CD4-positive, alpha-beta memory T cell (primary cell): ENCODE results near the gene BRD9. TPM values are rescaled to one million over a fixed set of nuclear protein-coding genes. Genes with fewer than 3 reads are reported as not detected.
"Not testable (repeated sequence)": the region's sequence is repeated elsewhere in the genome, so short reads cannot be mapped to it uniquely, and the experiment has no call there.

ENCODE experiments used
- CTCF ChIA-PET: fragments of 350-600 bp; sonication (Branson Sonifier 250); formaldehyde crosslinking; loops from one replicate; lab custom pipeline; 2021; ENCODE audit warnings: inconsistent platforms; ENCODE audit not compliant: partially characterized antibody; lab: Charles Lee
- POLR2A ChIA-PET: fragments of 350-600 bp; sonication (Branson Sonifier 250); formaldehyde crosslinking; loops from one replicate; lab custom pipeline; 2021; ENCODE audit not compliant: partially characterized antibody; lab: Charles Lee
- DNase-seq, 5 donors: peaks; one replicate each; pipeline versions ENCODE4 v3.0.0 to v3.0.0-alpha.2; 2020 to 2022; ENCODE audit warnings: mixed read lengths in 1 of 5
- H3K27ac ChIP-seq: one replicate; pipeline ENCODE4 v1.7.0; 2013; ENCODE audit warnings: low read depth, low read length
- H3K27me3 ChIP-seq: 2 replicates; pipeline ENCODE4 v1.7.0; 2013; ENCODE audit warnings: mild to moderate bottlenecking, low read length, moderate library complexity; ENCODE audit not compliant: insufficient read depth
- H3K36me3 ChIP-seq: 2 replicates; pipeline ENCODE4 v1.7.0; 2013; ENCODE audit warnings: mild to moderate bottlenecking, low read length, moderate library complexity; ENCODE audit not compliant: insufficient read depth
- H3K4me1 ChIP-seq: 2 replicates; pipeline ENCODE4 v1.7.0; 2013; ENCODE audit warnings: mild to moderate bottlenecking, low read length, moderate library complexity; ENCODE audit not compliant: insufficient read depth
- H3K4me3 ChIP-seq, 2 donors: one replicate each; pipeline ENCODE4 v1.7.0; 2013; ENCODE audit warnings: low read length in 2 of 2, mild to moderate bottlenecking in 1 of 2
- H3K9me3 ChIP-seq, 2 donors: one replicate each; pipeline ENCODE4 v1.7.0; 2013; ENCODE audit warnings: low read length in 2 of 2, control low read depth in 1 of 2; ENCODE audit not compliant: control insufficient read depth in 1 of 2
- H3K27ac Mint-ChIP-seq, 7 donors: one replicate each; pipeline ENCODE4 v1.8.0; 2020 to 2021; ENCODE audit warnings: mixed read lengths in 7 of 7, mild to moderate bottlenecking in 6 of 7, inconsistent platforms in 3 of 7, moderate library complexity in 3 of 7
- H3K27me3 Mint-ChIP-seq, 2 donors: one replicate each; pipeline ENCODE4 v1.8.0; 2020 to 2021; ENCODE audit warnings: mixed read lengths in 2 of 2
- H3K36me3 Mint-ChIP-seq, 2 donors: one replicate each; pipeline ENCODE4 v1.8.0; 2020 to 2021; ENCODE audit warnings: mixed read lengths in 2 of 2, inconsistent platforms in 1 of 2, mild to moderate bottlenecking in 1 of 2
- H3K4me1 Mint-ChIP-seq, 4 donors: one replicate each; pipeline ENCODE4 v1.8.0; 2020 to 2021; ENCODE audit warnings: mixed read lengths in 4 of 4, mild to moderate bottlenecking in 1 of 4
- H3K4me3 Mint-ChIP-seq, 8 donors: one replicate each; pipeline ENCODE4 v1.8.0; 2020 to 2021; ENCODE audit warnings: mixed read lengths in 8 of 8, mild to moderate bottlenecking in 7 of 8, moderate library complexity in 6 of 8, inconsistent platforms in 3 of 8
- H3K9me3 Mint-ChIP-seq, 8 donors: one replicate each; pipeline ENCODE4 v1.8.0; 2020 to 2021; ENCODE audit warnings: mixed read lengths in 8 of 8, mild to moderate bottlenecking in 5 of 8, inconsistent platforms in 3 of 8, moderate library complexity in 1 of 8
- intact Hi-C: fragments of 100-400 bp; cut with micrococcal nuclease; formaldehyde crosslinking; loops from one replicate; pipeline ENCODE4 v1.15.1; 2023
- polyA plus RNA-seq, 2 donors: library from polyadenylated mRNA; unstranded; fragments of 300-500 nt; fragmentation: Illumina TruSeq; gene quantifications; one replicate each; pipeline ENCODE4 v1.2.3, GENCODE V29; 2021
- total RNA-seq, 2 experiments: library from RNA; stranded (reverse); gene quantifications; one replicate each; pipeline ENCODE4 v1.2.3, GENCODE V29; 2021

BRD9 gene
- total and polyA plus RNA-seq, 4 experiments from 2014 or later = 8.0 to 86.8 (median 51.3) TPM

DNA sequence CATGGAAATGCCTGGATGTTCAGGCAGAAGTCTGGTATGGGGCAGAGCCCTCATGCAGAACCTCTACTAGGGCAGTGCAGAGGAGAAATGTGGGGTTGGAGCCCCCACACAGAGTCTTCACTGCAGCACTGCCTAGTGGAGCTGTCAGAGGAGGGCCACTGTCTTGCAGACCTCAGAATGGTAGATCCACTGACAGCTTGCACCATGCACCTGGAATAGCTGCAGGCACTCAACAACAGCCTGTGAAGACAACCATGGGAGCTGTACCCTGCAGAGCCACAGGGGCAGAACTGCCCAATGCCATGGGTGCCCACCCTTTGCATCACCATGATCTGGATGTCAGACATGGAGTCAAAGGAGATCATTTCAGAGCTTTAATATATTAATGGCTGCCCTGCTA is 37.0 kb upstream of the BRD9 start:
- Mint-ChIP-seq H3K27me3 (peaks cover 23 to 26% of the 10 kb centered on the region in 2 donors), H3K36me3 (no peaks in the 10 kb centered on the region), H3K27ac (no peak overlapping the region), H3K4me1 (peaks cover 0 to 5% (median 2%) of the 10 kb centered on the region in 4 donors), H3K9me3 (no peaks in the 10 kb centered on the region), H3K4me3 (no peak overlapping the region)
- POLR2A ChIA-PET = no interaction called here
- Histone ChIP-seq H3K4me1 (no peaks in the 10 kb centered on the region), H3K4me3 (no peak overlapping the region), H3K9me3 (no peaks in the 10 kb centered on the region), H3K27ac (no peak overlapping the region), H3K36me3 (no peaks in the 10 kb centered on the region), H3K27me3 (peaks cover 4% of the 10 kb centered on the region)
- CTCF ChIA-PET = interaction anchor here (2.1 kb wide), 1 partner anchor 211 kb away, joined by 4 read pairs; no protein-coding TSS in a partner anchor
- intact Hi-C loops = no loop called here
- DNase-seq = no peak

DNA sequence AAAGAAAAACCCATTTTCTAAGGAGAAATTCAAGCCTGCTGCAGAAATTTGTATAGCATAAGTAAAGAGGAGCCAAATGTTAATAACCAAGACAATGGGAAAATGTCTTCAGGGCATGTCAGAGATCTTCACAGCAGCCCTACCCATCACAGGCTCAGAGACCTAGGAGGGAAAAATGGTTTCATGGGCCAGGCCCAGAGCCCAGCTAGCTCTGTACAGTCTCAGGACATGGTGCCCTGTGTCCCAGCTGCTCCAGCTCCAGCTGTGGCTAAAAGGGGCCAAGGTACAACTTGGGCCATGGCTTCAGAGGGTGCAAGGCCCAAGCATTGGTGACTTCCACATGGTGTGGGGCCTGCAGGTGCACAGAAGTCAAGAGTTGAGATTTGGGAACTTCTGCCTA is 36.6 kb upstream of the BRD9 start:
- H3K4me1 Mint-ChIP-seq, H3K36me3 ChIP-seq, CTCF ChIA-PET, H3K36me3 Mint-ChIP-seq, H3K27ac ChIP-seq, intact Hi-C loops, H3K27ac Mint-ChIP-seq, H3K4me3 ChIP-seq, H3K4me3 Mint-ChIP-seq, H3K27me3 ChIP-seq, POLR2A ChIA-PET, H3K9me3 Mint-ChIP-seq, H3K9me3 ChIP-seq, H3K4me1 ChIP-seq, DNase-seq: not testable (repeated sequence)
- H3K27me3 Mint-ChIP-seq = peaks cover 23 to 26% of the 10 kb centered on the region in 2 donors

DNA sequence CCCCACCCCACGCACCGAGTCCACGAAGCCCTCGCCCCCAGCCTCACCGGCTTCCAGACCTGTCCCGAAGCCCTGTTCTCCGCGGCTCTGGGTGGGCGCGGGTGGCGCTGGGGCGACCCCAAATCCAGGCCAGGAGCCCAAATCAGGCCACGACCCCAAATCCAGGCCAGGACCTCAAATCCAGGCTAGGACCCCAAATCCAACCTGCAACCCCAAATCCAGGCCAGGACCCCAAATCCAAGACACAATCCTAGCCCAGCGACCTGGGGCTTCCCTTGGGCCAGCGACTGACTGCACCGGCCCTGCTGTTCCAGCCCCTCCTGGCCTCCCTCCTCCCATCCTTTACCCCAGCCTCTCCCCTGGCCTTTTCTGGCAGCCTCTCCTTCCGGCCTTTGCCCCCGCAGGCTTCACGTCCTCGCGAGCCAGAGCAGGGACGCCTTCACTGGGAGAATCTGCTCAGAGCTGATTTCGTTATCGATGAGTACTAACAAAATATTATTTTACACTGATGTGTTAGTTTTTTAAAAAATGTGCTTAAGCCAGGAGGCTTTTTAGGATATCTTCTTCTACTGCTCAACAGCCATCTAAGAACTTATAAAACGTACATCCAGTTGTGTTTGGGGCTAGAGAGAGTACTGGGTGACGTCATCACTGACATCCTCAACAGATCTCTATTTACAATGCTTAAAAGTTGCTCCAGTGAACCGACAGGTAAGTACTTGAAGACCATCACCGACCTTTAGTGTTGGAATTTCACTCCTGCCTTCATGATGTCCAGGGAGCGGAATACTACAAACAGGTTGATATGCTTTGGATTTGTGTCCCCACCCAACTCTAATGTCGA is 34.8 kb upstream of the BRD9 start:
- Mint-ChIP-seq H3K36me3 (no peaks in the 10 kb centered on the region), H3K27ac (peak overlapping the region in 1 of 7 donors; percentile 69), H3K9me3 (no peaks in the 10 kb centered on the region), H3K27me3 (peaks cover 26% of the 10 kb centered on the region in 2 donors), H3K4me3 (peak overlapping the region in 4 of 8 donors; percentile 11 to 61 (median 30)), H3K4me1 (peaks cover 0 to 5% (median 2%) of the 10 kb centered on the region in 4 donors)
- intact Hi-C loops = no loop called here
- no peak overlapping the region for H3K4me3 ChIP-seq
- CTCF ChIA-PET = no interaction called here
- POLR2A ChIA-PET = no interaction called here
- no peak overlapping the region for H3K27ac ChIP-seq
- no peaks in the 10 kb centered on the region for H3K9me3 ChIP-seq
- H3K27me3 ChIP-seq = peaks cover 4% of the 10 kb centered on the region
- DNase-seq = no peak
- H3K4me1 ChIP-seq = no peaks in the 10 kb centered on the region
- H3K36me3 ChIP-seq = no peaks in the 10 kb centered on the region

DNA sequence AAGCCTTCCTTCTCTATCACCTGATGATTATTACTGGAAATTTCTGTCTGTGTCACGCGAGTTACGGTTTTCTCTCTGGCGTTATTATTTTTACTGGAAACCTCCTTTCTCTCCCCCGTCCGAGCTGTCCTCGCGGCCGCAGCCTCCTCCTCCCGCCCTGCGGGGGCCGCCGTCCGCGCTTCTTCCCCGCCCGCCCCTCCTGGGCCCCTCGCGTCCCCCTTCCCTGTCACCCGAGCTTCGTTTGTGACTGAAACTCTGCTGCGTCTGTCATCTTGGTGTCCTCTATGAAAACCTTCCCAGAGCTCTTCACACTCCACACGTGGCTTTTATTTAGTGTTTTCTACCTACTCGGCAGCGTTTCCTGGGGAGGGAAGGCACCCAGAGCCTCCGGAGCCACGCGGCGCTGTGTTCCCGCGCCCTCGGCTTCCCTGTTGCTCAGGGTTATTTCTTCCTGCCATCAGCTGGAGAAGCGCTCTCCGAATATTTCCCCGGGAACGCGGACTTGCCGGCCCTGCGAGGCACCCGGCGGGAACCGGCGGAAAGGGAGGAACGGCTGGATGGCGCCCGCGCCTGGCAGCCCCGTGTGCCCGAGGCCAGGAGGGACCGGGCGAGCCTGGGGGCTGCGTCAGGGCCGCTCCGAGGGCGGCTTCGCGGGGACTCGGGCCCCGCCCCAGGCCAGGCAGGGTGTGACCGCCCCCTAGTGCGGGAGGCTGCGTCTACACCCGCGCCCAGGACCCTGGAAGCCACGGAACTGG is 34.0 kb upstream of the BRD9 start:
- Mint-ChIP-seq H3K4me1 (peaks cover 0 to 5% (median 2%) of the 10 kb centered on the region in 4 donors), H3K9me3 (peaks cover 0 to 1% (median 0%) of the 10 kb centered on the region in 8 donors), H3K36me3 (no peaks in the 10 kb centered on the region), H3K27ac (peak overlapping the region in 1 of 7 donors; percentile 0), H3K27me3 (peaks cover 26% of the 10 kb centered on the region in 2 donors), H3K4me3 (peak overlapping the region in 4 of 8 donors; percentile 8 to 55 (median 20))
- intact Hi-C loops = no loop called here
- peak in 2 of 5 donors; percentile 16 to 21 for DNase-seq
- Histone ChIP-seq H3K4me3 (no peak overlapping the region), H3K27ac (no peak overlapping the region), H3K9me3 (no peaks in the 10 kb centered on the region), H3K4me1 (no peaks in the 10 kb centered on the region), H3K27me3 (peaks cover 4% of the 10 kb centered on the region), H3K36me3 (no peaks in the 10 kb centered on the region)
- CTCF ChIA-PET = no interaction called here
- POLR2A ChIA-PET = no interaction called here

DNA sequence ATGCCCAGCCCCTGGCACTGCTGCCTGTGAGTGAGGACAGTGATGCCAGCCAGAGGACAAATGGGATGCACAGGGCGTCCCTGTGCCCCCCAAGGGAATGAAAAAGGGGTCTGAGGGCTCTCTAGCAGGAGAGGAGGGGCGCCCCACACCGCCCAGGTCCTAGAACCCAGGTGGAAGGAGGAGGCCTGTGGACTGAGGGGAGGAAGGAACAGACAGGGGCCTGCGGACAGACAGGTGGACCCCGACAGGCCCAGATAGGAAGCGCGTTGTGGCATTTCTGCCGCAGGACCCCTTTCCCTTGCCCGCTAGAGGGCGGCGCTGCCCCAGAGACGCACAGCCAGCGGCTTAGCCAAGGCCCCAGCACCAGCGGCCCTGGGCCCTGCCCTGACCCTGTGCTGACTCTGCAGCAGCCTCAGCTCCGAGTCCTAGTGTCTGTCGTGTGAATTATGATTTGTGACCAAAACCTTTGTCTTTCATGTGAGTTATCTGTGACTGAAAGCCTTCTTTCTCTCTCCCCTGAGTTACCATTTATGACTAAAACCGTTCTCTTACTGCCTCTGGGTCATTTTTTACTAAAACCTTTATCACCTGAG is 30.8 kb upstream of the BRD9 start:
- Mint-ChIP-seq H3K27me3 (peaks cover 15 to 26% of the 10 kb centered on the region in 2 donors), H3K27ac (peak overlapping the region in 1 of 7 donors; percentile 24), H3K4me3 (no peak overlapping the region), H3K9me3 (peaks cover 0 to 1% (median 0%) of the 10 kb centered on the region in 8 donors), H3K4me1 (peaks cover 0 to 5% (median 2%) of the 10 kb centered on the region in 4 donors), H3K36me3 (no peaks in the 10 kb centered on the region)
- no peak overlapping the region for H3K4me3 ChIP-seq
- ChIA-PET CTCF (interaction anchor here (0.8 to 2.2 kb wide), 12 partner anchors 8 to 252 kb away, joined by 3 to 45 read pairs (median 3); no protein-coding TSS in a partner anchor), POLR2A (no interaction called here)
- H3K9me3 ChIP-seq = no peaks in the 10 kb centered on the region
- H3K27me3 ChIP-seq = peaks cover 4% of the 10 kb centered on the region
- no peaks in the 10 kb centered on the region for H3K36me3 ChIP-seq
- no peak overlapping the region for H3K27ac ChIP-seq
- peak in 4 of 5 donors; percentile 47 to 61 (median 58) for DNase-seq
- intact Hi-C loops = loop anchor here (2.0 kb wide), 1 partner anchor 85 kb away; the partner anchor contains the start of gene NKD2
- H3K4me1 ChIP-seq = no peaks in the 10 kb centered on the region

DNA sequence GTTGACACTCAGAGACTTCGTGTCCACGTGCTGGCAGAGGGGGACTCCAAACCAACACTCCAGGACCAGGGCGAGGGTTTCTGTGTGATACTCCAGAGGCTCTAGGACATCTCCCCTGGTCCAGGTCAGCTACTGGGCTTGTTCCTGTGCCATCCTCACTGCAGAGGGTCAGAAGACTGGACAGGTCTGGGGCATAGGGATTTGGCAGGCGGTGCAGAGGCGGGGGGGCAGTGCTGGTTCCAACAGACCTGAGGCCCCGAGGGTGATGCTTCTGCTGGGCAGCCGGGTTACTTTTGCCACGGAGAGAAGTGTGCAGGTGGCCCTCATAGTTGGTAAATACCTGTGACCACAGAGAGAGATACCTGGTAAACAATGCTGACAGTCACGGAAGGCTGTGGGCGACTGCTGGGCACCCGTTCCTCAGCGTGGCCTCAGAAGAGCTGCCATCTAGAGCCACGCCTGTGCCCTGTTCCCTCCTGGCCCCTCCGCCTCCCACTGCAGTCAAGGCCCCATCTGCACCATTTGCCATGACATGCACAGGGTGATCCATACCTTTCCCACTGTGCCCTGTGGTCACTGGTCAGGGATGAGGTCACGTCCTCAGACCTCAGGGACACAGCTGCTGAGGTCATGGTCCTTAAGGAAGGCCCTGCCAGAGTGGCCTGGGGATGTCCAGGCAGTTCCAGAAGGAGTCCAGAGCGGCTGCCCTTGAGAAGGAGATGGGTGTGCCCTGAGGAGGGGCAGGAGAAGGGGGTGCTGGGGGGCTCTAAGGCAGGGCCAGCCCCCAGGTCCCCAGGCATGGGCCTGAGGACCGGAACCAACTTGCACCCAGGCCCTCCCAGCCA is 30.1 kb upstream of the BRD9 start:
- CTCF ChIA-PET = interaction anchor here (1.1 to 1.4 kb wide), 3 partner anchors 89 to 218 kb away, joined by 3 to 5 read pairs (median 3); no protein-coding TSS in a partner anchor
- POLR2A ChIA-PET = no interaction called here
- H3K4me1 ChIP-seq = no peaks in the 10 kb centered on the region
- peaks cover 0 to 5% (median 2%) of the 10 kb centered on the region in 4 donors for H3K4me1 Mint-ChIP-seq
- H3K27me3 ChIP-seq = peaks cover 4% of the 10 kb centered on the region
- no peaks in the 10 kb centered on the region for H3K36me3 ChIP-seq
- intact Hi-C loops = loop anchor here (2.0 kb wide), 1 partner anchor 86 kb away; the partner anchor contains the start of gene NKD2
- no peak overlapping the region for H3K4me3 Mint-ChIP-seq
- DNase-seq = no peak
- H3K9me3 ChIP-seq = no peaks in the 10 kb centered on the region
- H3K27ac Mint-ChIP-seq = no peak overlapping the region
- peaks cover 0 to 1% (median 0%) of the 10 kb centered on the region in 8 donors for H3K9me3 Mint-ChIP-seq
- no peak overlapping the region for H3K27ac ChIP-seq
- peaks cover 11 to 22% of the 10 kb centered on the region in 2 donors for H3K27me3 Mint-ChIP-seq
- no peaks in the 10 kb centered on the region for H3K36me3 Mint-ChIP-seq
- no peak overlapping the region for H3K4me3 ChIP-seq
